Body of pancreas (tissue), 4 donors: ENCODE results near the gene WNK2. TPM values are rescaled to one million over a fixed set of nuclear protein-coding genes. Genes with fewer than 3 reads are reported as not detected.
A peak's percentile ranks its signal among the peaks of the same experiment; 100 is the strongest.

Source experiments
- ATAC-seq: fragments of 150-250 bp; one replicate; pipeline ENCODE4 v1.9.1; 2016
- DNase-seq, 4 donors: peaks; one replicate each; pipeline ENCODE4 v3.0.0-alpha.2; 2019
- H3K27ac ChIP-seq, 4 donors: fragments of 200-600 bp; sonication (generic); 1 replicate in 3 of 4; 2 replicates in 1 of 4; pipeline versions ENCODE4 v1.5.1 to v1.6.1; 2016 to 2019; ENCODE audit warnings: mild to moderate bottlenecking in 1 of 4, mixed read lengths in 1 of 4, moderate library complexity in 1 of 4
- H3K27me3 ChIP-seq, 2 donors: fragments of 200-600 bp; sonication (generic); one replicate each; pipeline ENCODE4 v1.6.0; 2016; ENCODE audit warnings: mild to moderate bottlenecking in 1 of 2
- H3K36me3 ChIP-seq, 2 donors: fragments of 200-600 bp; sonication (generic); replicated peaks in 1 of 2; 2 replicates each; pipeline ENCODE4 v1.5.1; 2016; ENCODE audit warnings: low read depth in 2 of 2; ENCODE audit not compliant: insufficient read depth in 1 of 2
- H3K4me1 ChIP-seq: fragments of 200-600 bp; sonication (generic); one replicate; pipeline ENCODE4 v1.6.0; 2016
- H3K4me3 ChIP-seq, 2 donors: fragments of 200-600 bp; sonication (generic); 1 replicate in 1 of 2; 2 replicates in 1 of 2; pipeline ENCODE4 v1.5.1; 2016 to 2019
- H3K9me3 ChIP-seq, 3 donors: fragments of 200-600 bp; sonication (generic); 1 replicate in 2 of 3; 2 replicates in 1 of 3; pipeline ENCODE4 v1.5.1; 2016
- CTCF ChIP-seq, 7 experiments: fragments of 450-650 bp in 4 of 7; fragments of 200-600 bp in 3 of 7; sonication (generic) in 3 of 7; IDR thresholded peaks; one replicate each; pipeline ENCODE4 v1.5.1; 2016 to 2019; ENCODE audit warnings: antibody characterized with exemption in 7 of 7
- POLR2A ChIP-seq, 3 donors: fragments of 450-650 bp; IDR thresholded peaks; one replicate each; pipeline ENCODE4 v1.6.1; 2016; ENCODE audit warnings: antibody characterized with exemption in 3 of 3, mild to moderate bottlenecking in 2 of 3
- WGBS, 2 donors: methylation state at CpG; one replicate each; pipeline ENCODE4 v1.1.5; 2017; 5-methylcytosine and 5-hydroxymethylcytosine counted together
- intact Hi-C: fragments of 100-400 bp; cut with DNase I; formaldehyde crosslinking; loops from one replicate; pipeline ENCODE4 v1.15.1; 2023
- total RNA-seq, 2 donors: library from RNA; depleted of rRNA; stranded (reverse); fragments of >200 nt; gene quantifications; one replicate each; pipeline ENCODE4 v1.1.0, GENCODE V29; 2016

The WNK2 gene
- total RNA-seq, 2 donors from 2014 or later = 85.4 to 173 TPM

- H3K4me1 ChIP-seq = peaks cover 28% of the 10 kb centered on the region
- no peaks in the 10 kb centered on the region for H3K27me3 ChIP-seq
- ATAC-seq = no peak
- intact Hi-C loops = no loop called here
- no peak for DNase-seq
- peak overlapping the region in 3 of 4 donors; percentile 10 to 52 (median 18) for H3K27ac ChIP-seq
- WGBS, 2 donors = 86 to 88% methylated on average over 16 to 20 of the region's 20 CpGs
- H3K9me3 ChIP-seq = no peaks in the 10 kb centered on the region
- H3K4me3 ChIP-seq = no peak overlapping the region
- H3K36me3 ChIP-seq = no peaks in the 10 kb centered on the region
- TF ChIP-seq POLR2A (IDR thresholded peaks at IDR 0.05) (no peak), CTCF (IDR thresholded peaks at IDR 0.05) (no peak)
Measured at GRCh38 chr9:93172666-93173364, 11.1 kb upstream of the WNK2 start.

- Histone ChIP-seq H3K36me3 (no peaks in the 10 kb centered on the region), H3K9me3 (no peaks in the 10 kb centered on the region), H3K27me3 (no peaks in the 10 kb centered on the region), H3K4me1 (peaks cover 21% of the 10 kb centered on the region), H3K4me3 (no peak overlapping the region), H3K27ac (peak overlapping the region in 3 of 4 donors; percentile 10 to 52 (median 18))
- TF ChIP-seq CTCF (IDR thresholded peaks at IDR 0.05) (no peak), POLR2A (IDR thresholded peaks at IDR 0.05) (no peak)
- peak; percentile 34 for ATAC-seq
- intact Hi-C loops = no loop called here
- no peak for DNase-seq
- 37 to 43% methylated on average over 11 to 12 of the region's 12 CpGs for WGBS, 2 donors
Measured at GRCh38 chr9:93173365-93174051, 10.4 kb upstream of the WNK2 start.

- TF ChIP-seq POLR2A (IDR thresholded peaks at IDR 0.05) = no peak
- no peak for TF ChIP-seq CTCF (IDR thresholded peaks at IDR 0.05)
- intact Hi-C loops = no loop called here
- Histone ChIP-seq H3K36me3 (no peaks in the 10 kb centered on the region), H3K4me1 (peaks cover 14% of the 10 kb centered on the region), H3K9me3 (no peaks in the 10 kb centered on the region), H3K27ac (no peak overlapping the region), H3K27me3 (no peaks in the 10 kb centered on the region), H3K4me3 (no peak overlapping the region)
- DNase-seq (no peak), ATAC-seq (no peak)
- WGBS, 2 donors = 73 to 100% methylated on average over 2 to 3 of the region's 3 CpGs
Measured at GRCh38 chr9:93174976-93175375, 9.0 kb upstream of the WNK2 start.

GRCh38 chr9:93177676-93178075 is 6.3 kb upstream of the WNK2 start:
- 81 to 89% methylated on average over 6 of the region's 6 CpGs for WGBS, 2 donors

More at GRCh38 chr9:93177676-93178075, 6.3 kb upstream of the WNK2 start:
- Histone ChIP-seq H3K4me1 (peaks cover 24% of the 10 kb centered on the region), H3K27ac (no peak overlapping the region), H3K27me3 (no peaks in the 10 kb centered on the region), H3K9me3 (no peaks in the 10 kb centered on the region), H3K36me3 (no peaks in the 10 kb centered on the region), H3K4me3 (no peak overlapping the region)
- TF ChIP-seq POLR2A (IDR thresholded peaks at IDR 0.05) (no peak), CTCF (IDR thresholded peaks at IDR 0.05) (no peak)
- intact Hi-C loops = no loop called here
- DNase-seq (no peak), ATAC-seq (no peak)
